ENCODE results near the gene MEPCE.
A peak's percentile ranks its signal among the peaks of the same experiment; 100 is the strongest.

MEPCE gene

GRCh38 chr7:100406767-100407166 lies 22.9 kb upstream of the MEPCE start:
- DNase-seq (ENCODE audit: low read depth), result peak; percentile 46

- DNase-seq (ENCODE audit: low read depth), result peak; percentile 83
These were observed 22.1 kb upstream of the MEPCE start for GRCh38 chr7:100407285-100408180.

- DNase-seq (ENCODE audit: low read depth), result no peak
These were observed 18.5 kb upstream of the MEPCE start for GRCh38 chr7:100411101-100411500.

GRCh38 chr7:100413346-100413745 lies 16.3 kb upstream of the MEPCE start:
- no peak for DNase-seq (ENCODE audit: low read depth)

- no peak for DNase-seq (ENCODE audit: low read depth)
These were observed 15.7 kb upstream of the MEPCE start for GRCh38 chr7:100413889-100414288.

GRCh38 chr7:100415448-100415847 lies 14.2 kb upstream of the MEPCE start:
- no peak for DNase-seq (ENCODE audit: low read depth)

GRCh38 chr7:100418930-100419659 lies 10.5 kb upstream of the MEPCE start:
- no peak for DNase-seq (ENCODE audit: low read depth)

GRCh38 chr7:100419660-100420226 lies 9.9 kb upstream of the MEPCE start:
- no peak for DNase-seq (ENCODE audit: low read depth)

- DNase-seq (ENCODE audit: low read depth), result no peak
These were observed 6.3 kb upstream of the MEPCE start for GRCh38 chr7:100423315-100423714.

GRCh38 chr7:100425347-100425746 lies 4.3 kb upstream of the MEPCE start:
- no peak for DNase-seq (ENCODE audit: low read depth)

GRCh38 chr7:100426516-100426915 lies 3.1 kb upstream of the MEPCE start:
- no peak for DNase-seq (ENCODE audit: low read depth)

- DNase-seq (ENCODE audit: low read depth), result no peak
These were observed 1.9 kb upstream of the MEPCE start for GRCh38 chr7:100427762-100428198.

- DNase-seq (ENCODE audit: low read depth), result peak; percentile 96
These were observed 1.2 kb upstream of the MEPCE start, which contains the start of gene ZCWPW1 for GRCh38 chr7:100428199-100428966. Gene ZCWPW1 (minus strand): TSS chr7:100428703. CDS start chr7:100420649, 8,054 bp downstream.

GRCh38 chr7:100428967-100429636 lies 529 bp upstream of the MEPCE start:
- peak; percentile 99 for DNase-seq (ENCODE audit: low read depth)

- DNase-seq (ENCODE audit: low read depth), result peak; percentile 35
These were observed 1.1 kb downstream of the MEPCE start for GRCh38 chr7:100430493-100431285.

- DNase-seq (ENCODE audit: low read depth), result no peak
These were observed 1.7 kb downstream of the MEPCE start for GRCh38 chr7:100431286-100431735.

GRCh38 chr7:100432053-100432452 lies 2.4 kb downstream of the MEPCE start:
- DNase-seq (ENCODE audit: low read depth), result no peak

GRCh38 chr7:100432621-100433275 lies 3.1 kb downstream of the MEPCE start:
- DNase-seq (ENCODE audit: low read depth), result no peak

- DNase-seq (ENCODE audit: low read depth), result no peak
These were observed 3.6 kb downstream of the MEPCE start for GRCh38 chr7:100433276-100433591.

Data from ELR (cell line).